ENCODE data around the gene PRKCD.

Gene PRKCD

DNA sequence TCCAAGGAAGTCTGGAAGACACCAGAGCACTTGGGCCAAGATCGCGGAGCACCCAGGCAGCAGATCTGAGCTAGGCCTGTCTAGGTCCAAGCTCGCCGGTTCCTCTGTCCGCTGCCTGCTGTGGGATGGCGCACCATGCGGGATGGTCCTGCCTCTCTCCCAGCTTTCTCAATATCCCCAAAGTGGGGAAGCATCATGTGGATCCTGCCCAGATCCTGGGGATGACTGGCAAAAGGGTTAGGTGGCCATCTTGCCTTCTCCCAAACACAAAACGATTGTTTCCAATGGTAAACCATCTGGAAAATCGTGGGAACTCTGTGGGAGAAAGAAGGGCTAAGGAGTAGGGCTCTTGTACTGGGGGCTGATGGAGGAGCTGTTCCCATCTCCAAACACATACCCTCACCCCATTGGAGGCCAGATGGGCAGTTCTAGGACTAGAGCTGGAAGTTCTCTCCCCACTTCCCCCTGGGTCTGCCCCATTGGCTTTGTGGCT, 8.9 kb downstream of the PRKCD start:
- DNase-seq = peak in 2 of 51 donors; percentile 2 to 12

DNA sequence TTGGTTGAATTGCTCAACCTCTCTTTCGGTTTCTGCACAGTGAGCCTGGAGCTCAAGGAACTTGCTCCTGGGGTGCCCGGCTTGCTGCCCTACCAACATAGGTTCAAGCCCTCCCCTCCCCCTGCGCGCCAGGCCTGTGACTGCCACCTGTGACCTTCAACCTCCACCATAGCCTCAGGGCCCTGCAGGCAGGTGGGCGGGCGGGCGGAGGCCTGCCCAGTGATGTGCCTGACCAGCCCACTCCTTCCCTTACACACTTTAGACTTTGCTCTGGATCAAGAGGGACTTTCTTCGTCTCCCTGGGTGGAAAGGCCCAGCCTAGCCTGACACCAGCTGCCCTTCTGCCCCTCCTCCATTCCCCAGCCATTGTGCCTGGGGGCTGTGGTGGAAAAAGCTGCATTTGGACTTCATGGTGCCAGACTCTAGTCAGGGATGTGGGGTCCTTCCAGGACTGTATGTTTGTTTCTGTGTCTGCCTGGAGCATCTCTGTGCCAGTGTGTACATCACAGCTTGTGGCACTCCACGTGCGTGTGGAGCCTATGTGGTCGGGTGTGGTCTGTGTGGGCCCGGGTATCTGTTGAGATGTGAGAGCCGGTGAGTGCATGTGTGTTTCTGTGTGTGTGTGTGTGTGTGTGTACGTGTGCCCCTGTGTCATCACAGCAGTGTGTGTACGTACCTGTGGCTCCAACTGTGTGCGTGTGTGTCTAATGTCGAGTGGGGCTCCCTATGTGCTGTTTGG, 9.5 kb downstream of the PRKCD start:
- peak in 7 of 51 donors; percentile 13 to 30 (median 18) for DNase-seq

DNA sequence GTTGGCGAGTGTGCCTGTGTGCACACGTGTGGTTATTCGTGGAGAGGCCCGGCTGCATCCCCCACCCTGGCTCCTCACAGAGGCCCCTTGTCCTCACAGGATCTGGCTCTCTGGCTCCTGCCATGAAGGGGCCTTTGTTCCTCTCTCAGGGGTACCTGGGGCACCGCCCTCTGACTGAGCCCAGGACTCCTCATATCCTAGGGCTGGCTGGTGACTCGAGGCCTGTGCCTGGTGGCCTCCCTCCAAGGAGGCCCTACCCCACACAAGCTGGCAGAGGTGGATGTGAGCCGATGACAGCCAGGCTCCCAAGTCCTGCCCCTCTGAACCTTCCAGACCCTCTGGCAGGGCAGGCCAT, 10.0 kb downstream of the PRKCD start:
- peak in 1 of 51 donors; percentile 17 for DNase-seq

DNA sequence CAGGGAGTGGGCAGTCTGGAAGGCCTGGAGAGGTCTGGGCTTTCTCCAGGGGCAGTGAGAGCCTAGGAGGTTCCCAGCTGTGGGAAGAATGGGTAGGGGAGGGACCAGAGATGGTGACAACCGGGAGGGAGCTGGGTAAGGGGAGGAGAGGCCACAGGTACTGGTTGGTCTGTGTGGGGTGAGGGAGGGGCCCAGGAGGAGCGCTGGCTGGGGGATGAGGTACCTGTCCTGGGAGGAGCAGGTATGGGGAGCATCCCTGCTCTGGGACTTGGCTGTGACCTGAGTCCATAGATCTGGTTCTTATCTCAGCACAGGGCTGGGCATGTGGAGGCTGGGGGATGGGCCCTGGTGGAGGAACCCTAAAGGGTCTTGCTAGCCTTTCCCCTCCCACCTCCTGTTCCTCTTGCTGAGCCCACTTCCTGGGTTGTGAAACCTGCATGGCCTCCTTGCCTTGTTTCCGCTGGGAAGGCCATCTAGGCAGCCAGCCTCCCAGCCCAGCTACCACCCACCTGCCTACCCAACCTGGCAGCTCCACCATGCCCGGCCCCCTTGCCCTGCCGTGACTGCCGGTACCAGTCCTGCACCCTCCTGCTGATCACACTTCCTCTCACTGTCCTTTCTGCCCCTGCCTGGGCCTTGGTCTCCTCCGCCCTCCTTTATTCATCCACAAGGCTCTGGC, 11.0 kb downstream of the PRKCD start:
- DNase-seq = no peak

DNA sequence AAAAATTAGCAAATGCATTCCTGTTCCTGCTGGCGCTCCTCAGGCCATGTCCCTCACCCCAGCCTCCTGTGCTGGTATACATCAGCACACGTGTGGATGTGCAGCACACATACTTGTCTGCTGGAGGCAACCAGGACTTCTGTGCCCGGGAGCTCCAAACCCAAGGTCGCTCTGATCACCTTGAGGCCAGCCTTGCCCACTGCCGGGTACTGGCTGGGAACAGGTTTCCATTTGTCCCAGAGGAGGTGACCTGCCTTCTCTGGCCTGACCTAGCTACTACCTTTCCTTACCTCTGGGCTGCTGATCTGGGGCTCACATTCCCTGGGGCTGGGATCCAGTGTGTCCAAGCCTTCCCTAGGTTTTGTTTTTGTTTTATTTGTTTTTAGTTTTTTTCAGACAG, 12.1 kb downstream of the PRKCD start:
- DNase-seq = no peak

DNA sequence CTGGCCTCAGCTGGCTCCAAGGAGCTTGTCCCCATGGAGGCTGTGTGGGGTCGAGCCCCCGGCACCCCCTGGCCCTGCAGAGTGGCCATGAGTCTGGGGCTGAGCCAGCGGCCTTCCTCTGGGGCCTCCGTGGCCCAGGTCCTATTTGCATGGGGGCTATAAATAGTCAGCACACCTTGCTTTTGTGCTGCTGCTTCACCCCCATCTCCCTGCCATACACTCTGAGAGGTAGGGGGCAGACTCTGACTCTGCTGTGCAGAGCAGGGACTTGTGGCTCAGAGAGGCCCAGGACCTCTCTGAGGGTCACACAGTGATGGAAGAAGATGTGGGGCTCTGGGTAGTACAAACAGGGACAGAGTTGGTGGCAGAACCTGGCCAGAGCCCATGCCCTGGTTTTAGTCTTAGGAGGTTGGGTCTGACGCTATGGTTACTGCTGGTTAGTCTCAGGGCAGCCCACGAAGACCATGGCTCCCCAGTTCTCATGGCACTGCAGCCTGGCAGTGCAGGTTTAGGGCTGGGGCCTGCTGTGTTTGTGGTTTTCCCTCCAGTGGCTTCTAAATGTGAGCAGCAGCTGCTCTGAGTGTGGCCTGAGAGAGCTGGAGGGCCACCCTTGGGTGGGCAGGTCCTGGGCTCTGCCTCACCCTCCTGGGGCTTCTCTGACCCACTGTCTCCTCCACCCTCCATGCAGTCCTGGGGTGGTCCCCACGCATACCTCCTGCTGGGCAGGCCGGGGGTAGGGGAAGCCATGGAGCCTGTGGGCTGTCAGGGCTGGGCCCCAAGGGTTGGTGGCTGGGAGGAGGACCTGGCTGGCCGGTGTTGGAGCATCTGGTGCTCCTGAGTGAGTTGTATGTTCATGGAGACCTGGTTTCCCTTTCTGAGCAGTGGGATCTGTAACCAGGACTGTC, 13.6 kb downstream of the PRKCD start:
- DNase-seq = no peak

DNA sequence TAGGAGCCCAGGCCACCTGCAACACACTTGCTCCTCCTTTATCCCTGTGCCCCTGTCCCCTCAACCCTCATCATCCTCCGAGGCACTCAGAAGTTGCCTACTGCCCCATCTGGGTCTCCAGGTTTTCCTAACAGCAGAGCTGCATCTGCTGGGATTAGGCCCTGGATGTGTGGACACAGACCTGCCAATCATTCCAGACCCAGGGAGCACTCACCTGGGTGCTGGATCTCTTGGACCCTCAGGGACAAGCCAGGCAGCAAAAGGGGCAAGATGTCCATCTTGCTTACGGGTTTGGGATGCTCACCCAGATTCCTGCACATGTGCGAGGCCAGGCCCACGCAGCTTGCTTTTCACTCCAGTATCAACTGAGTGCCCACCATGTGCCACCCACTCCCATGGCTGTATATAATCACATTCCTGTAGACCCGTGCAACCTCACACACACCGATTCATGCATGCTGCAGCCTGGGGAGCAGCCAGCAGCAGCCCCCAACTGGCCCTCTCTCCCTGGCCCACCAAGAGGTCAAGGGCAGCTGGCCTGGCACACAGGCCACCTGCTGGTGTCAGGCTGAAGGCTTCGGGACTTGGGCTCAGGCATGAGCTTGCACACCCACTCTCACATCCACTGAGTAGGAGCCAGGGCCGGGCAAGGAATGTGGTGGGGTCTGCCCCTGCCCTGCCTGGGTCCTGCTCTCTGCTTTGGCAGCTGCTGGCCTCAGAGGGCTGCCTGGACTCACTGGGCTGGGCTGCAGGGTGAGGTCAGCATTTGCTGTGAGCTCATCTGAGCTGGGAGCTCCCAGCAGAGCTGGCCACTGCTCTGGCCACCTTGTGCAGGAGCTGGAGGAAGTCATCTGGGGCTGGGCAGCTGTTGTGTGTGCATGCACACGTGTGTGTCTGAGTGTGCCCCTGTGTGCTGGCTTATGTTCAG, 14.9 kb downstream of the PRKCD start:
- no peak for DNase-seq

DNA sequence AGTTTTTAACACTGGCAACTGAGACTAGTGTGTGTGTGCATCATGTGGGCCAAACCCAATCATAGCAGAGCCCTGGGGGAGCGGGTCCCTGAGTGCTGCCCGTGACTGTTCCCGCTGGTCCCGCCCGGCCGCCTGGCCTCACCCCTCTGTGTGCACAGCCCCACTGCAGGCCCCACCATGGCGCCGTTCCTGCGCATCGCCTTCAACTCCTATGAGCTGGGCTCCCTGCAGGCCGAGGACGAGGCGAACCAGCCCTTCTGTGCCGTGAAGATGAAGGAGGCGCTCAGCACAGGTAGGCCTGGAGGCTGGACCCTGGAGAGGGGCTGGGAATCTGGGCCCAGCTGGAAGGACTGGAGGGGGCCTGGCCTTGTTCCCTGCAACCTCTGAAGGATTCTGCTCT, 17.2 kb downstream of the PRKCD start:
- DNase-seq = no peak

DNA sequence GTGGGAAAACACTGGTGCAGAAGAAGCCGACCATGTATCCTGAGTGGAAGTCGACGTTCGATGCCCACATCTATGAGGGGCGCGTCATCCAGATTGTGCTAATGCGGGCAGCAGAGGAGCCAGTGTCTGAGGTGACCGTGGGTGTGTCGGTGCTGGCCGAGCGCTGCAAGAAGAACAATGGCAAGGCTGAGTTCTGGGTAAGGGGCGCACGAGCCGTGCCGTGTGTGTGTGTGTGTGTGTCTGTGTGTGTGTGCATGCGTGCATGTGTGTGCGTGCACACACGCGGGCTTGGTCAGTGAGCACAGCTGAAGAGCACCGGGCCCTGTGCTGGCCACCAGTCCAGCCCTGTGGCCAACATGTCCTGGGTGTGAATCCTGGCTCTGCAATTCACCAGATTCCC, 18.6 kb downstream of the PRKCD start:
- no peak for DNase-seq

DNA sequence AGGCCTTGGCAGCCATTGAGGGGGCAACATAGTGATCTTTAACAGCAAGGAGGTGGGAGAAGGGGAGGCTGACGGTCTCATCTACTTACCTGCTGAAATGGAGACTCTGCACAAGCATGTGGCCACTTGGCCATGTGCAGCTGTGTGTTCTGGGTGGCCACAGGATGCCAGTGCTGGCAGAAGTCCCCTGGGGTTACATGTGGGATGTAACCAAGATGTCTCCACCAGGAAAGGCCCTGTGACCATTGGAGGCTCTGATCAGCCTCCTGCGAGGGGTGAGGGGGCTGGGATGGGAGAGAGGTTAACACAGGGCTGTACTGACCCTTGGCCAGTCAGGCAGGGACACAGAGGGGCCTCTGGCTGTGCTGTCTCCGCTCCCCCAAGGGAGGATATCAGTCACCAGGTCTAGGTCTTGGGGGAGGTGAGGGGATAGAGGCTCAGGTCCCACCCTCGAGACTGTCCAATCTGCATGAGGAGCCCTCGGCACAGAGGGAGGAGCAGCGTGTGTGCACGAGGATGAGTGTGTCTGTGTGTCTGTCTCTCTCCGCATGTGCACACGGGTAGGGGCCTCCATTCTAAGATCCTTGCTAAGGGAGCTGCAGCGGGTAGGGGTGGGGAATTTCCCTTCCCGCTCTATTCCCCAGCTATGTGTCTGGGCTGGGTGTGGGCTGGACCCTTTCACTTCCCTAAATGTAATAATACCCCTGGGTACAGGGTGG, 19.5 kb downstream of the PRKCD start:
- peak in 4 of 51 donors; percentile 14 to 23 (median 21) for DNase-seq

DNA sequence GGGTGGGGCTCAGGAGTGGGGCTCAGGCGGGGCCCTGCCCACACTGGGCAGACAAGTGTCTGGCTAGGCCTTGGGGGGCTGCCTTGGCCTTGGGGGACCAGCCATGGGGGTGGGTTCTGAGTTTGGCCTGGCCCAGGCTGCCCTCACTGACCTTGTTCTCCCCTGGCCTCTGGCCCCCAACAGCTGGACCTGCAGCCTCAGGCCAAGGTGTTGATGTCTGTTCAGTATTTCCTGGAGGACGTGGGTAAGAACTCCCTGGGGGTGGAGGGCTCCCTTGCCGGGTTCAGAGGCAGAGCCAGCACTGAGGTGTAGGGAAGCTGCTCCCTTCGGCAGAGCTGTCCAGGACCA, 20.0 kb downstream of the PRKCD start:
- no peak for DNase-seq

DNA sequence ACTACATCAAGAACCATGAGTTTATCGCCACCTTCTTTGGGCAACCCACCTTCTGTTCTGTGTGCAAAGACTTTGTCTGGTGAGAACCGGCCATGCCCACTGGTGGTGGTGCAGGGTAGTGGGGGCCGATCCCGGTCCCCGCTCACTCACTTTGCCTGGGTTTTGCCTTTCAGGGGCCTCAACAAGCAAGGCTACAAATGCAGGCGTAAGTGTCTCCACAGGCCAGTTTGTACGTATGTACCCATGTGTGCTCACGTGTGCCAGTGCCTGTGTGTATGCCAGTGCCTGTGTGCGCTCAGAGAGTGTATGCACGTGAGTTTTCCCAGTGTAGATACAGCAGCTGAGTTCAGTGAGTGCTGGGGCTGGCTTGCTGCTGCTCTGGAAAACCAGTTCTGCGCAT, 20.5 kb downstream of the PRKCD start:
- DNase-seq = no peak

DNA sequence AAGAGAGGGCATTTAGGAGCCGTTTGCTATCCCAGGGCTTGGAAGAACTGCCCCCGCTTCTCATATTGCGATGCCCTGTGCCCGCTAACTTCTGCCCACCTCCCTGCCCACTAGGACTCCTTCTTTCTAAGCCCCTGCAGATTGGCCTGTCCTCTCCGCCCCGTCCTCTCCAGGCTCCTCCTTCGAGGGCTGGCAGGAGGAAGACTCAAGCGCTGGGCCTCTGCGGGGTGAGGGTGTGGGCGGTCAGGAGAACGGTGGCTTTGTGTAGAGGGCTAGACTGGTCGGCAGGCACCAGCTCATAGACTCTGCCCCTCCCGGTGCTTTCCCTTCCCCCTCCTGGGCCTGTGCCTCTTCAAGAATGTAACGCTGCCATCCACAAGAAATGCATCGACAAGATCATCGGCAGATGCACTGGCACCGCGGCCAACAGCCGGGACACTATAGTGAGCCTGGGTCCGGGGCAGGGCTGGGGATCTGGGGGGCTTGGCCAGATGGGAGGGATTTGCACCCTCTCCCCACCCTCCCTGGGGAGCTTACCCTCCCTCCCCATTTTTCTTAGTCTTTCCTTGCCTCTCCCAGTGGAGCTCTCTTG, 21.9 kb downstream of the PRKCD start:
- no peak for DNase-seq

DNA sequence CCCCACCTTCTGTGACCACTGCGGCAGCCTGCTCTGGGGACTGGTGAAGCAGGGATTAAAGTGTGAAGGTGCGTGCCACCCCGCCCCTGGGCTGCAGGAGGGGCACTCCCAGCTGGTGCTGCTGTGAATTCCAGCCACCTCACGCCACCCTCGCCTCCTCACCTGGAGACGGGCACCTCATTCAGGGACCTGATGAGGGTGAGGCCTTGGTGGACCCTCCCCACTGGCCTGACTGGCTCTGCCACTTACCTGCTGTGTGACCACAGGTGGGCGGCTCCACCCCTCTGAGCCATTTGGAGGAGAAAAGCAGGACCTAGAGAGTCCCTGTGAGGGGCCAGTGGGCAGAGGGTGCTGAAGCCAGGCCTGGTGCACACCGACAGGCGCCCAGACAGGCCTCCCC, 22.5 kb downstream of the PRKCD start:
- no peak for DNase-seq

DNA sequence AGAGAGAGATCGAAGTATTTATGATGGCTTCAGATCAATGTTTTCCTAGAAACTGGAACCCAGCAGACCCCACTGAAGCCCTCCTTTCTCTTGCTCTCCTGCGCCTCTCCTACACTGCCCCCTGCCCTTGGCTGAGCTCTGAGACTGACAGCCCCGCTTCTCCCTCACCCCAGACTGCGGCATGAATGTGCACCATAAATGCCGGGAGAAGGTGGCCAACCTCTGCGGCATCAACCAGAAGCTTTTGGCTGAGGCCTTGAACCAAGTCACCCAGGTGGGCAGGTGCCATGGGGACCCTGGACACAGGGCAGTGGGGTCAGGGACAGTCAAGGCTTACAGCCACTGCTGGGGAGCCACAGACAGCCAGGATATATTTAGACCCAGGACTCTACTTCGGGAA, 23.7 kb downstream of the PRKCD start:
- no peak for DNase-seq

DNA sequence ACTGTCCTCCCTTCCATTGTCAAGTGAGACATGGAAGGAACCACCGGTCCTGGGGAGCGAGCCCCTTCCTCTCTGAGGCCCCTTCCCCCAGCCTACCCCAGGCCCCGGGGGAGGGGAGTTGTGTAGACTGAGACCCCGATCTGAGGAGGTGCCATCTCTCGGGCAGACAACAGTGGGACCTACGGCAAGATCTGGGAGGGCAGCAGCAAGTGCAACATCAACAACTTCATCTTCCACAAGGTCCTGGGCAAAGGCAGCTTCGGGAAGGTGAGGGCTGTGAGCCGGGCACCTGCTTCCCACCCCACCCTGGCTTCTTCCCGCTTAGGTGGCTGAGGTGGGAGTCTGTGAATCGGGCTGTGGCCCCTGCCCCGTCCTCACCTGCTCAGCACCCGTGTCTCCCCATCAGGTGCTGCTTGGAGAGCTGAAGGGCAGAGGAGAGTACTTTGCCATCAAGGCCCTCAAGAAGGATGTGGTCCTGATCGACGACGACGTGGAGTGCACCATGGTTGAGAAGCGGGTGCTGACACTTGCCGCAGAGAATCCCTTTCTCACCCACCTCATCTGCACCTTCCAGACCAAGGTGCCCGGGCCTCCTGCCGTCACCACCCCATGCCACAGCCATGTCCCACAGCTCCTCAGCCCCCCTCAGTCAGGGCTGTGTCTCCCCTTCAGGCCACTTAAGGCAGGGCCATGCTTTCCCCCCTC, 24.9 kb downstream of the PRKCD start:
- DNase-seq = no peak

DNA sequence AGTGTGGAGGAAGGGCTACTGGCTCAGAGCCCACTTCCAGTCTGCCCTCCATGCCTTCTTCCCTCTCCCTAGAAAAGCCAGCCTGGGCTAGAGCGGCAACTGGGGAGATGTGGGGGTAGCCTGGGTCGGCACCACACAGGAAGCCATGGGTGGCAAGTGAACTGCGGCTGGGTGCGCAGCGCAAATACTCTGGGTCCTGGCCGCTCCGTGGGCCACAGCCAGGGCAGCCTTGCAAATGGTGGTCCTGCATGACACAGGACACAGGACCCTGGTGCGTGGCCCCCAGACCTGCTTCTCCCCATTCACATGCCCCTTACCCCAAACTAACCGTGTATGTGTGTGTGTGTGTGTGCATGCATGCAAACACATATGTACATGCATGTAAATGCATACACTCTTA, 25.7 kb downstream of the PRKCD start:
- no peak for DNase-seq

DNA sequence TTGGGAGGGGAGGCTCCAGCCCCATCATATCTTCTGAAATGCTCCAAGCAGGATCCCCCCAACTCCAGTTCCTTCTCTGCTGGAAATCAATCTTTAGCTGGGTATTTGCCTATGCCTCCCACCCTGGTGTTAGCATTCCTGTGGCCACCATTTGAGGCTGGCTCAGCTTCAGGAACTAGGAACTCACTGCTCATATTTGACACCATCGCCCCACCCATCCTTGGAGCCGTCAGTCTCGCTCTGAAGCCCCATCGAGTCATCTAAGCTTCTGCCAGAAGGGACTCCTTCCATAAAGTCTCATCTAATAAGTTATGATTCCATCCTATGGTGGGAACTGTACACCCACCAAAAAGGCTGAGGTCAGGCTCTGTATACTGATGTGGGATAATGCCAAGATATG, 26.4 kb downstream of the PRKCD start:
- DNase-seq = no peak

DNA sequence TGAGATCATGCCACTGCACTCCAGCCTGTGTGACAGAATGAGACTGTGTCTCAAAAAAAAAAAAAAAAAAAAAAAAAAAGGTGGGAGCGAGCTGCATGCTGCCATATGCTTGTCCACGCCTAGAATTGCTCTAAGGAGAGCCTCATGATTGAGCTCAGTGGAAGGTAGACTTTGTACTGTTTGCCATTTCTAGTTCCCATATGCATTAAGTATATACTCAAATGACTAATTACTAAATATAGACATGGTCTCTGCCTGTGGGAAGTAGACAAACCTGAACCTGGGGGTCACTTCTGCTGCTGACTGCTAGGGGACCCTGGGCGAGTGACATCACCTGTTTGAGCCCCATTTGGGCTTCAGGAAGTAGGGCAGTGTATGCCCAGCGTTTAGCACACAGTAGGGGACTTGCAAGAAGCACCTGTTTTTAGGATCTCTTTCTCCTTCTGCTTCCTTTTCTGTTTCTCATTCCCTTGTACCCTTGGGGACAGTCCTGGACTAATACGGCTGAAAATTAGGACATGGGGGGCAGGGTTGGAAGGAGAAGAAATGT, 27.2 kb downstream of the PRKCD start:
- no peak for DNase-seq

Data from hypothalamus (tissue), 51 donors.